Measurements from ENCODE around the gene ZNF683. TPM values are rescaled to one million over a fixed set of nuclear protein-coding genes. Genes with fewer than 3 reads are reported as not detected.

Gene ZNF683
- total and polyA plus RNA-seq, 4 experiments from 2014 or later = 0.49 to 0.63 TPM; not detected in 2

- no peak for DNase-seq
- Mint-ChIP-seq H3K36me3 (no peaks in the 10 kb centered on the region), H3K27ac (peak overlapping the region in 1 of 7 donors; percentile 46), H3K9me3 (peaks cover 0 to 3% (median 0%) of the 10 kb centered on the region in 8 donors), H3K4me3 (peak overlapping the region in 2 of 8 donors; percentile 8 to 57), H3K27me3 (peaks cover 35 to 46% of the 10 kb centered on the region in 2 donors), H3K4me1 (peaks cover 9 to 24% (median 17%) of the 10 kb centered on the region in 4 donors)
- no peaks in the 10 kb centered on the region for H3K36me3 ChIP-seq (ENCODE audit: insufficient read depth, low read length)
- POLR2A ChIA-PET (ENCODE audit: partially characterized antibody) = interaction anchor here (1.0 kb wide), 1 partner anchor 90 kb away, joined by 3 read pairs; no protein-coding TSS in a partner anchor
- no peaks in the 10 kb centered on the region for H3K9me3 ChIP-seq (ENCODE audit: control insufficient read depth in 1 of 2, low read length in 2 of 2)
- no peak overlapping the region for H3K27ac ChIP-seq (ENCODE audit: low read depth, low read length)
- peaks cover 17% of the 10 kb centered on the region for H3K4me1 ChIP-seq (ENCODE audit: insufficient read depth, low read length)
- peaks cover 42% of the 10 kb centered on the region for H3K27me3 ChIP-seq (ENCODE audit: insufficient read depth, low read length)
- intact Hi-C loops (cut with micrococcal nuclease) = no loop called here
- CTCF ChIA-PET (ENCODE audit: partially characterized antibody) = no interaction called here
- no peak overlapping the region for H3K4me3 ChIP-seq (ENCODE audit: low read length in 2 of 2)
Measured at GRCh38 chr1:26411624-26412074, 39.1 kb upstream of the ZNF683 start.

GRCh38 chr1:26410706-26411623 lies 38.4 kb upstream of the ZNF683 start, which contains the start of gene LIN28A:
TSS of gene LIN28A (plus strand) at chr1:26410817. CDS start at chr1:26410892, 75 bp downstream.
- H3K4me3 ChIP-seq (ENCODE audit: low read length in 2 of 2) = no peak within 1 kb of the TSS
- no peaks in the 10 kb centered on the region for H3K36me3 ChIP-seq (ENCODE audit: insufficient read depth, low read length)
- DNase-seq = no peak
- Mint-ChIP-seq H3K27ac (peak within 1 kb of the TSS in 1 of 7 donors; percentile 74), H3K4me3 (peak within 1 kb of the TSS in 5 of 8 donors; percentile 4 to 57 (median 35)), H3K9me3 (peaks cover 0 to 3% (median 0%) of the 10 kb centered on the region in 8 donors), H3K27me3 (peaks cover 35 to 46% of the 10 kb centered on the region in 2 donors), H3K4me1 (peaks cover 9 to 24% (median 17%) of the 10 kb centered on the region in 4 donors), H3K36me3 (no peaks in the 10 kb centered on the region)
- CTCF ChIA-PET (ENCODE audit: partially characterized antibody) = interaction anchor here (1.0 kb wide), 1 partner anchor 135 kb away, joined by 3 read pairs; no protein-coding TSS in a partner anchor
- H3K27ac ChIP-seq (ENCODE audit: low read depth, low read length) = no peak within 1 kb of the TSS
- H3K4me1 ChIP-seq (ENCODE audit: insufficient read depth, low read length) = peaks cover 17% of the 10 kb centered on the region
- H3K27me3 ChIP-seq (ENCODE audit: insufficient read depth, low read length) = peaks cover 42% of the 10 kb centered on the region
- POLR2A ChIA-PET (ENCODE audit: partially characterized antibody) = no interaction called here
- intact Hi-C loops (cut with micrococcal nuclease) = no loop called here
- H3K9me3 ChIP-seq (ENCODE audit: control insufficient read depth in 1 of 2, low read length in 2 of 2) = no peaks in the 10 kb centered on the region

- peak overlapping the region; percentile 15 to 79 (median 68) for H3K4me3 Mint-ChIP-seq
- H3K9me3 Mint-ChIP-seq = peaks cover 0 to 3% (median 0%) of the 10 kb centered on the region in 8 donors
- no peaks in the 10 kb centered on the region for H3K36me3 ChIP-seq (ENCODE audit: insufficient read depth, low read length)
- H3K36me3 Mint-ChIP-seq = no peaks in the 10 kb centered on the region
- ChIA-PET CTCF (ENCODE audit: partially characterized antibody) (interaction anchor here (1.0 kb wide), 2 partner anchors 8 to 134 kb away, joined by 3 to 4 read pairs; no protein-coding TSS in a partner anchor), POLR2A (ENCODE audit: partially characterized antibody) (interaction anchor here (1.3 kb wide), 1 partner anchor 31 kb away, joined by 4 read pairs; no protein-coding TSS in a partner anchor)
- peaks cover 37% of the 10 kb centered on the region for H3K27me3 ChIP-seq (ENCODE audit: insufficient read depth, low read length)
- DNase-seq = peak in 1 of 5 donors; percentile 26
- peak overlapping the region in 1 of 2 donors; percentile 9 for H3K4me3 ChIP-seq (ENCODE audit: low read length in 2 of 2)
- H3K27ac ChIP-seq (ENCODE audit: low read depth, low read length) = no peak overlapping the region
- intact Hi-C loops (cut with micrococcal nuclease) = loop anchor here (2.0 to 5.0 kb wide), 3 partner anchors 30 to 72 kb away; no protein-coding TSS in a partner anchor
- H3K4me1 ChIP-seq (ENCODE audit: insufficient read depth, low read length) = peaks cover 17% of the 10 kb centered on the region
- peak overlapping the region in 4 of 7 donors; percentile 74 to 91 (median 78) for H3K27ac Mint-ChIP-seq
- H3K27me3 Mint-ChIP-seq = peaks cover 32 to 43% of the 10 kb centered on the region in 2 donors
- no peaks in the 10 kb centered on the region for H3K9me3 ChIP-seq (ENCODE audit: control insufficient read depth in 1 of 2, low read length in 2 of 2)
- peaks cover 9 to 24% (median 17%) of the 10 kb centered on the region in 4 donors for H3K4me1 Mint-ChIP-seq
Measured at GRCh38 chr1:26409191-26409807, 36.7 kb upstream of the ZNF683 start.

GRCh38 chr1:26408604-26409003 lies 36.1 kb upstream of the ZNF683 start:
- H3K36me3 Mint-ChIP-seq = no peaks in the 10 kb centered on the region
- peaks cover 0 to 3% (median 0%) of the 10 kb centered on the region in 8 donors for H3K9me3 Mint-ChIP-seq
- peak; percentile 75 to 84 (median 78) for DNase-seq
- peak overlapping the region; percentile 23 to 79 (median 62) for H3K4me3 Mint-ChIP-seq
- CTCF ChIA-PET (ENCODE audit: partially characterized antibody) = interaction anchor here (1.0 kb wide), 1 partner anchor 8 kb away, joined by 4 read pairs; no protein-coding TSS in a partner anchor
- H3K27me3 Mint-ChIP-seq = peaks cover 32 to 42% of the 10 kb centered on the region in 2 donors
- Histone ChIP-seq H3K4me3 (ENCODE audit: low read length in 2 of 2) (no peak overlapping the region), H3K4me1 (ENCODE audit: insufficient read depth, low read length) (peaks cover 17% of the 10 kb centered on the region), H3K27ac (ENCODE audit: low read depth, low read length) (no peak overlapping the region), H3K27me3 (ENCODE audit: insufficient read depth, low read length) (peaks cover 37% of the 10 kb centered on the region), H3K9me3 (ENCODE audit: control insufficient read depth in 1 of 2, low read length in 2 of 2) (no peaks in the 10 kb centered on the region), H3K36me3 (ENCODE audit: insufficient read depth, low read length) (no peaks in the 10 kb centered on the region)
- POLR2A ChIA-PET (ENCODE audit: partially characterized antibody) = interaction anchor here (0.8 to 1.3 kb wide), 2 partner anchors 31 to 63 kb away, joined by 3 to 4 read pairs; partner anchors contain the start of gene HMGN2
- peaks cover 9 to 24% (median 17%) of the 10 kb centered on the region in 4 donors for H3K4me1 Mint-ChIP-seq
- intact Hi-C loops (cut with micrococcal nuclease) = loop anchor here (1.0 to 5.0 kb wide), 4 partner anchors 9 to 71 kb away; no protein-coding TSS in a partner anchor
- peak overlapping the region in 2 of 7 donors; percentile 49 to 74 for H3K27ac Mint-ChIP-seq

- peaks cover 9 to 17% (median 13%) of the 10 kb centered on the region in 4 donors for H3K4me1 Mint-ChIP-seq
- H3K27ac ChIP-seq (ENCODE audit: low read depth, low read length) = no peak overlapping the region
- no peak for DNase-seq
- POLR2A ChIA-PET (ENCODE audit: partially characterized antibody) = no interaction called here
- H3K27me3 ChIP-seq (ENCODE audit: insufficient read depth, low read length) = peaks cover 8% of the 10 kb centered on the region
- peaks cover 0 to 3% (median 0%) of the 10 kb centered on the region in 8 donors for H3K9me3 Mint-ChIP-seq
- H3K36me3 ChIP-seq (ENCODE audit: insufficient read depth, low read length) = no peaks in the 10 kb centered on the region
- H3K4me1 ChIP-seq (ENCODE audit: insufficient read depth, low read length) = peaks cover 17% of the 10 kb centered on the region
- intact Hi-C loops (cut with micrococcal nuclease) = loop anchor here (5.0 kb wide), 1 partner anchor 68 kb away; no protein-coding TSS in a partner anchor
- H3K36me3 Mint-ChIP-seq = no peaks in the 10 kb centered on the region
- H3K9me3 ChIP-seq (ENCODE audit: control insufficient read depth in 1 of 2, low read length in 2 of 2) = no peaks in the 10 kb centered on the region
- H3K4me3 ChIP-seq (ENCODE audit: low read length in 2 of 2) = no peak overlapping the region
- no peak overlapping the region for H3K4me3 Mint-ChIP-seq
- no peak overlapping the region for H3K27ac Mint-ChIP-seq
- peaks cover 23 to 25% of the 10 kb centered on the region in 2 donors for H3K27me3 Mint-ChIP-seq
- CTCF ChIA-PET (ENCODE audit: partially characterized antibody) = interaction anchor here (0.8 to 3.4 kb wide), 5 partner anchors 10 to 41 kb away, joined by 3 to 20 read pairs (median 6); no protein-coding TSS in a partner anchor
Measured at GRCh38 chr1:26405281-26405915, 32.8 kb upstream of the ZNF683 start.

- no peak overlapping the region for H3K4me3 ChIP-seq (ENCODE audit: low read length in 2 of 2)
- H3K36me3 Mint-ChIP-seq = no peaks in the 10 kb centered on the region
- H3K4me1 Mint-ChIP-seq = peaks cover 6 to 14% (median 11%) of the 10 kb centered on the region in 4 donors
- H3K27ac ChIP-seq (ENCODE audit: low read depth, low read length) = no peak overlapping the region
- H3K27ac Mint-ChIP-seq = no peak overlapping the region
- H3K27me3 ChIP-seq (ENCODE audit: insufficient read depth, low read length) = peaks cover under 1% of the 10 kb centered on the region
- no peak for DNase-seq
- intact Hi-C loops (cut with micrococcal nuclease) = loop anchor here (5.0 kb wide), 1 partner anchor 67 kb away; no protein-coding TSS in a partner anchor
- H3K9me3 ChIP-seq (ENCODE audit: control insufficient read depth in 1 of 2, low read length in 2 of 2) = no peaks in the 10 kb centered on the region
- peaks cover 14% of the 10 kb centered on the region for H3K4me1 ChIP-seq (ENCODE audit: insufficient read depth, low read length)
- no peak overlapping the region for H3K4me3 Mint-ChIP-seq
- H3K9me3 Mint-ChIP-seq = peaks cover 0 to 3% (median 0%) of the 10 kb centered on the region in 8 donors
- ChIA-PET POLR2A (ENCODE audit: partially characterized antibody) (no interaction called here), CTCF (ENCODE audit: partially characterized antibody) (interaction anchor here (3.4 kb wide), 1 partner anchor 13 kb away, joined by 20 read pairs; no protein-coding TSS in a partner anchor)
- H3K27me3 Mint-ChIP-seq = peaks cover 21 to 22% of the 10 kb centered on the region in 2 donors
- no peaks in the 10 kb centered on the region for H3K36me3 ChIP-seq (ENCODE audit: insufficient read depth, low read length)
Measured at GRCh38 chr1:26404641-26405040, 32.1 kb upstream of the ZNF683 start.

All from CD4-positive, alpha-beta memory T cell (primary cell).